ENCODE data around the gene SULF2.

SULF2 gene

DNA sequence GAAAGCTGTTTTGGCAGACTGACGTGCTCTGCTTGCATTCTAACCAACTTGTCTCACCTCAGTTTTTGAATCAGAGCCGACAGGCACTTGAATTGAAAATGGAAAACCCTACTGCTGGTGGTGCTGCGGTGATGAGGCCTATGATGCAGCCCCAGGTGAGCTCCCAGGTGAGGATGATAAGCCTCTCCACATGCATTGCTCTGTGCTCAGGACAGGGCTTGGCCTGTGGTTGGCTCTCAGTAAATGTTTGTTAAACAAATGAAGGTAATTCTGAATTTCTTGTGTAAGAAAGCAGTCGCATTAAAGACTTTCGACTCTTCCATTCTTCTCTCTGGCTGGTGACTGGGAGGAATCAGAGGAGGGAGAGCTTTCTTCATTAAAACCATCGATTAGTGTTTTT is 136.3 kb downstream of the SULF2 start:
- DNase-seq (ENCODE audit: low read depth) = no peak

DNA sequence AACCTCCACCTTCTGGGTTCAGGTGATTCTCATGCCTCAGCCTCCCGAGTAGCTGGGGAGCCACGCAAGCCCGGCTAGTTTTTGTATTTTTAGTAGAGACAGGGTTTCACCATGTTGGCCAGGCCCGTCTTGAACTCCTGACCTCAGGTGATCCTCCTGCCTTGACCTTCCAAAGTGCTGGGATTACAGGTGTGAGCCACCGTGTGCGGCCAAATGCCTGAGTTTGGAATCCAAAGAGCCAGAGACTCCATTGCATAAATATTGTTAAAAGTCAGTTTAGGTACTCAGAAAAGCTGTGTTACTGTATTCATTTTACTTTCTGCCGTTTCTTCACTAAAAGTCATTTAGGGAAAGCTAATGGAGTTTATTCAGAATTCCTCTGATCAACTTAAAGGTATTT is 137.3 kb downstream of the SULF2 start:
- no peak for DNase-seq (ENCODE audit: low read depth)

DNA sequence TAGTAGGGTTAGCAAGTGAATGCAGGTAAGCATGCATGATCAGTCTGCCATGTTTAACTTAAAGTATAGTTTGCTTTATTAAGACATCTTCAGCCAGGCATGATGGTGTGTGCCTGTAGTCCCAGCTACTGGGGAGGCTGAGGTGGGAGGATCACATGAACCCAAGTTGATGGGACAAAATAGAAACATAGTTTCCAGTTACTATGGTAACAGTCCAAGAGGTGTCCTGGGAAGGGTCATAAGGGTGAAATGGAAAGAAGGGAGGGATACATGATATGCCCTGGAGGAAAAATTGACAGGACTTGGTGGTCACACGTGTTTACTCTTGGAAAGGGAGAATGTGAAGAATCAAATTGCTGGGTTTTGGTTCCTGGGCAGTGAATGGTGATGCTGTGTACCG is 139.6 kb downstream of the SULF2 start:
- DNase-seq (ENCODE audit: low read depth) = no peak

DNA sequence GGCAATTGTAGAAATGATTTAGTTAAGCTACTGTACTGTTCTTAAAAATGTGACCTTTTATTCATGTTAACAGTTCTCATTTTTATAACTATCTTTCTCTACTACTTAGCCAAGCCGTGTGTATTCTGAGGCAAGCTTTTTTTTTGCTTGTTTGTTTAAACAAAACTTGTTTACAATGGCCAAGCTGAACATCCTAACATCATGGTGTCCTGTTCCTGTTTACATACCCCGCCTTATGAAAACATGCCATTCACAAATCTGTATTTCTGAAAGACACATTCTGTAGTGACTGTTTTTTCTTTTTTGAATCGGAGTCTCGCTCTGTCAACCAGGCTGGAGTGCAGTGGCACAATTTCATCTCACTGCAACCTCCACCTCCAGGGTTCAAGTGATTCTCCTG is 142.7 kb downstream of the SULF2 start:
- no peak for DNase-seq (ENCODE audit: low read depth)

DNA sequence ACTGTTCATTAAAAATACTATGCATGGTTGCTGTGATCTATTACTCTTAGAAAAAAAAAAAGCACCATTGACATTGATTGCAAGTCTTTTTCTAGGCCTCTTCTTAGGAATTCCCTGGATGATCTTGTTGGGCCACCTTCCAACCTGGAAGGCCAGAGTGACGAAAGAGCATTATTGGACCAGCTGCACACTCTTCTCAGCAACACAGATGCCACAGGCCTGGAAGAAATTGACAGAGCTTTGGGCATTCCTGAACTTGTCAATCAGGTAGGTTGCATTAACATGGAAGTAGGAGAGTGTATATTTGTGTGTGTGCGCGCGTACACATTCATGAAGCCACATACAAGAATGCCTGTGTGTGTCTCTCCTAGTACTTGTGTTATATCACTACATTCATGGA is 143.2 kb downstream of the SULF2 start:
- no peak for DNase-seq (ENCODE audit: low read depth)

DNA sequence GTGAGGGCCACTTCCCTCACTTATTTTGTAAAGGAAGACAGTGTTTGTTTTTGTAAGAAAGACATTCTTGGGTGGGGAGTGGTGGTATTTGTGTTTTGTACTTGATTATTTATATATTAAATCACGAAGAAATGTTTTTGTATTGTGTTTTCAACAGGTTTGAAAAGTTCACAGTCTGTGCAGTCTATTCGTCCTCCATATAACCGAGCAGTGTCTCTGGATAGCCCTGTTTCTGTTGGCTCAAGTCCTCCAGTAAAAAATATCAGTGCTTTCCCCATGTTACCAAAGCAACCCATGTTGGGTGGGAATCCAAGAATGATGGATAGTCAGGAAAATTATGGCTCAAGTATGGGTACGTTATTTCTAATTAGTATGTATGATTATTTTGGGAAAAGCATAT is 146.4 kb downstream of the SULF2 start:
- no peak for DNase-seq (ENCODE audit: low read depth)

DNA sequence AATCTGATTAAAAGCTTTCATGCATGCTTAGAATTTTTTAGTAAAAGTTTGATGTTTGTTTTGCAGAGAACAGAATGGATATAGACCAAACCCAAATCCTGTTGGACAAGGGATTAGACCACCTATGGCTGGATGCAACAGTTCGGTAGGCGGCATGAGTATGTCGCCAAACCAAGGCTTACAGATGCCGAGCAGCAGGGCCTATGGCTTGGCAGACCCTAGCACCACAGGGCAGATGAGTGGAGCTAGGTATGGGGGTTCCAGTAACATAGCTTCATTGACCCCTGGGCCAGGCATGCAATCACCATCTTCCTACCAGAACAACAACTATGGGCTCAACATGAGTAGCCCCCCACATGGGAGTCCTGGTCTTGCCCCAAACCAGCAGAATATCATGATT is 150.0 kb downstream of the SULF2 start:
- no peak for DNase-seq (ENCODE audit: low read depth)

DNA sequence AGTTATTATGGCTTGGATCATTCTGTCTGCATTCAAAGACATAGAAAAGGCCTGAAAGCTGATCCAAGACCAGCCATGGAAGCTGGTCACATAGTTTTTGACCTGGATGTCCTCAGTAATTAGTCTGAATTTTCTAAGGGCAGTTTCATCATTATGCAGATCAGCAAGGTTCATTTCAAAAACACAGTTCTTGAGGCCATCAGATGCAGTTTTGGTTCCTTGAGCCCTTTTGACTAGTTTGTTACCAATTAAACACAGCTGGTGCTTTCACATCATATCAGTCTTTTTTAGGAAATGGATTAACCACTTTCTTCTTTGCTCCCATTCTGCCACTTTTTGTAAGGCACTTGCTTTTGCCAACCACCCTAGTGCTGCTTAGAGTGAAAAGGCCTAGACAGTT is 154.2 kb downstream of the SULF2 start:
- no peak for DNase-seq (ENCODE audit: low read depth)

DNA sequence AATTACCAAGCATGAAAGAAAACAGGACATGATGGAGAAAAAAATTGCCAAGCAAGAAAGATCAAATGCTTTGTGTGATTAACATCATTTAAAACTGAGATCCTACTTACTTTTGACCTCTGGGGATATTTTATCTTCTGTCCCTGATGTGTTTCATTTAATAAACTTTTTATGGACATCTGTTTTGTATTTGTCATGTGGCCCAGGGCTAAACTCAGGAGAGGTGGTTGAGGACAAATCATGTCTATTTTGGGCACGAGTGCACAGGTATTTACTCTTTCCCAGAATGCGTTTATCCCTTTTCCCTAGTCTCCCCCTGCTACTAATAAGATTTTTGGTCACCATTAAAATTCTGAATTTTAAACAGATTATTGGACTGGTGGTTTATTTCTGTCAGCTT is 155.4 kb downstream of the SULF2 start:
- no peak for DNase-seq (ENCODE audit: low read depth)

DNA sequence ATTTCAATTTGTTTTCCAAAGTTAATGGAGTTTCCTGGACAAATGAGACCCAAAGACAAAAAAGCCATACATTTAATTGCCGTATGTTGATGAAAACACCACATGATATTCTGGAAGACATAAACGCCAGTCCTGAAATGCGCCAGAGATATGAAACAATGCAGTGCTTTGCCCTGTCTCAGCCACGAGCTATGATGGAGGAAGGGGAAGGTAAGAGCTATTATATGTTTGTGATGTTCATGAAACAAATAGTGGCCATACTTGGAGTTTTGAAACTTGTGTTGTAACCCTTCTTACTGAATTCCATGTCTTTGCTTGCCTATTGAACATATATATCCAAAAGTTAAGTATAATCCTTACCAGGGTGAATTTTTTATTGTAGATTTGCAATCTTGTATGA is 157.7 kb downstream of the SULF2 start:
- no peak for DNase-seq (ENCODE audit: low read depth)

DNA sequence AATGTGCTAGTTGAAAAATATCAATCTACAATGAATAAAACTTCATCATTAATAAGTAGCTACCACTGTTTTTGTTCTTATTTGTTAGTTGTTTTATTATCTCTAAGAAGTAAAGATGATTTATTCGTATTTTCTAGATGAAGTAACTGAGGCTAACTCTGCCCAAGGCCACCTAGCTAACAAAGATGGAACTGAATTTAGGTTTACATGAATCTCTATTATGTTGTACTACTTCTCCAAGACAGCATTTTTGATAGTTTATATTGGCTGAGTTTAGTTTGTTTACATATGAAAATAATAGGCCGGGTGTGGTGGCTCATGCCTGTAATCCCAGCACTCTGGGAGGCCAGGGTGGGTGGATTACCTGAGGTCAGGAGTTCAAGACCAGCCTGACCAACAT is 162.1 kb downstream of the SULF2 start:
- no peak for DNase-seq (ENCODE audit: low read depth)

DNA sequence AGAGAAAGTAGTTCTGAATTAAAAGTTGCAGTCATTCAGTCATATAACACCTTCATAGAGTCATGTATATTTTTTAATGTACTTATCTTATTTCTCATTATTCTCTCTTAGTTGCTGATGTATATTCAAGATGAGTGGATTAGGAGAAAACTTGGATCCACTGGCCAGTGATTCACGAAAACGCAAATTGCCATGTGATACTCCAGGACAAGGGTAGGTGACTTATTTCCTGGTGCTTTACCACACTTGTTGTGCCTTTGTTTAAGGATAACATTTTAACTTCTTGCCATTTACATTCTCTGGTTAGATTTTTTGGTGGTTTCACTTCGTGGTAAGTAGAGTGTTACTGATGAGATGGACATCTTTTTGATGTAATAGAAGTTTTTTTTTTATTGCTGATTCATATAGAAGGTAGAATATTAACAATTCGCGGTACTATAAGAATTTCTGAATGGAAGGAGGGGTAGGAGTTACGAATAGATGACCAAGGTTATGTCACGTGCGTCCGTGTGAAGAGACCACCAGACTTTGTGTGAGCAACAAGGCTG is 163.1 kb downstream of the SULF2 start:
- no peak for DNase-seq (ENCODE audit: low read depth)

DNA sequence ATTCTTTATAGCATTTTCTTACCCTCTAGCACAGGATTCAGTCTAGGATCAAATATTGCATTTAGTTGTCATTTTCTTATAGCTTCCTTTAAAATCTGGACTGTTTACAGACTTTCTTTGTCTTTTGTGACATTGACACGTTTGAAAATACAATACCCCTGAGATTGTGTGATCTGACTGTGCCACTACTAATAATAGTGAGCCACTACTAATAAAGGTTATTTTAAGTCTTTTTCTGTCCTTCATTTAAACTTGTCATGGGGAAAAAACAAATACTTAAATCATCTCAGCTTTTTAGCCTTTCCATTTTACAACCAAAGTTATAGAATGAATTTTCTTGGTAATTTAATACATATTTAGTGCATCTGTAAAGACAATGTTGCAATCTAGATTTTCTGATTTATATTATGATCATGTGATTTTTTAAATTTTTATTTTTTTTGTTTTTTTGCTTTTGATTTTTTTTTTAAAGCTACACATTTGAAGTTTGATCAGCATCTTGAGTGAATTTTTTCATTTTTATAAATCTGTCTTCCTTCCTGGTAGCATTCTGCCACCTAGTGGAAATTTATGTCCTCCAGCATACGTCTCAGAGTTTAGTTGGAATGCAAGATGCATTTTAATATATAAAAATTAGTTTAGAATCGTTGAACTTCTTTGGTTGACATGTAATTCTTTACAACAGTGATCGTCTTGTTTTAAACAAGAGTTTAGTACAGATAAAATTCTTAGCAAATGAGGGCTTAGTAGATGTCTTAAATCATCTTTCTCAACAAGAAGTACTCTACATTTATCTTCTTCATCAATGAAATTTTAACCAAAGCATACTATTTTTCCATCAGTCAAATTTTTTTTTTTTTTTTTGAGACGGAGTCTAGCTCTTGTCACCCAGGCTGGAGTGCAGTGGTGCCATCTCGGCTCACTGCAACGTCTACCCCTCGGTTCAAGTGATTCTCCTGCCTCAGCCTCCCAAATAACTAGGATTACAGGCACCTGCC is 164.2 kb downstream of the SULF2 start:
- peak; percentile 85 for DNase-seq (ENCODE audit: low read depth)

DNA sequence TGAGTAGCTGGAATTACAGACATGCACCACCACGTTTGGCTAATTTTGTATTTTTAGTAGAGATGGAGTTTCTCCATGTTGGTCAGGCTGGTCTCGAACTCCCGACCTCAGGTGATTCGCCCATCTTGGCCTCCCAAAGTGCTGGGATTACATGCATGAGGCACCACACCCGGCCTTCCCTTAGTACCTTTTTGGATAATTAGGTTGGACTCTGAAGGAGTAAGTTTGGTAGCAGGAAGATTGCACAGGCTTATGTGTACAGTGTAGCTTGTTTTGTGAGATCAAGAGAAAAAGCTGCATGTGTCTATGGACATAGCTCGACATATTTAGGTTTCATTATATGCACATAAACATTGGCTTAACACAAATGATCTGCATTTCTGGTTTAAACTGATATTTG is 166.8 kb downstream of the SULF2 start:
- DNase-seq (ENCODE audit: low read depth) = no peak

DNA sequence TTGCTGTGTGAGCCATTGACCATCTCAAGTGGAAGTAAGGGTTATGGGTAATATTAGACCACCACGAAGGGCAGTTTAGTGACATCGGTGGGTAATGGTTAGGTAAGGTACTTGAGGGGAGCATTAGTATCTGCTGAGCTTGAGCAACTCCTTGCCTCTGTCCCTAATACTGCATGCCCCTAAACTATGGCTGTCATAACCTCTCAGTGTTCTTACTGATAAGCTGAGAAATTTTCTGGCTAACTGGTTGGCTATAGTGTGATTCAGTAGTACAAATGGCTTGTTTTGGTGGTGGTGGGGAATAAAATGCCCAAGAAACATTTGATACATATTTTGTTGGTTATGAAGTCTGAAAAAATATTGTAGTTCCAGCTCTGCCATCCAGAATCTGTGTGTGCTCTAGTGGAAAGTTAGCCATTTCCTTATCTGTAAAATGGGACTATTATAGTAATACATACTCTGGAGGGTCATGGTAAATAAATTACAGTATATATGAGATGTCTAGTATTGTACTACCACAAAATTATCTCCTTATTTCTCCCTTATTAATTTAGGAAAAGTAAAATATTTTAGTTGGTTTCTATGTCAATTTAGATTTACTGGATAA is 170.5 kb downstream of the SULF2 start:
- no peak for DNase-seq (ENCODE audit: low read depth)

DNA sequence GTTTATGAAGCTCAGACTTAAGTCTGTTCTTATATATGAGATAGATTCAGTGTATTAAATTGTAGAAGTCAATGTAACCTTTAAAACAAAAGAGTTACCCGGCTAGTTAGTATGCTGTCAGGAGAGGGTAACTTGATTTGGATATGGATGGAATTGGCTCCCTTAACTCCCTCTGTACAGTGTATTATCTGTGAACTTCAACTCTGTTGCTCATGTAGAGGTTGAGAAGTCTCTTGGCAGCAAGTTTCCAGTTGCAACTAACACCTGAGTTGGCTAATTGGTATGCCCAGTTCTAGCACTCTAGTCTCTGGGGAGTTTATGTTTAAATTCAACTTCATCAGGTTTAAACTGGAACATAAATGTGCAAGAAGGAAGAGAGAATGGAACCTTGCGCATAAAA is 172.6 kb downstream of the SULF2 start:
- no peak for DNase-seq (ENCODE audit: low read depth)

DNA sequence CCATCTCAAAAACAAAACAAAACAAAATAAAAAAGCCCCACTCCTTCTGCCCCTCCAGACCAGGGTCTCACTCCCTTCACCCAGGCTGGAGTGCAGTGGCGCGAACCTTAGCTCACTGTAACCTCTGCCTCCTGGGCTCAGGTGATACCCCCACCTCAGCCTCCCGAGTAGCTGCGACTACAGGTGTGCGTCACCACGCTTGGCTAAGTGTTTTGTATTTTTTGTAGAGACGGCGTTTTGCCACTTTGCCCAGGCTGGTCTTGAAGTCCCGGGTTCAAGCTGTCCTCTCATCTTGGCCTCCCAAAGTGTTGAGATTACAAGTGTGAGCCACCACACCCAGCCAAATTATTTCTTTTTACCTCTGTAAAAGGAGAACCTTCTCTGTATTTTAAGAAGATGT is 173.5 kb downstream of the SULF2 start:
- no peak for DNase-seq (ENCODE audit: low read depth)

DNA sequence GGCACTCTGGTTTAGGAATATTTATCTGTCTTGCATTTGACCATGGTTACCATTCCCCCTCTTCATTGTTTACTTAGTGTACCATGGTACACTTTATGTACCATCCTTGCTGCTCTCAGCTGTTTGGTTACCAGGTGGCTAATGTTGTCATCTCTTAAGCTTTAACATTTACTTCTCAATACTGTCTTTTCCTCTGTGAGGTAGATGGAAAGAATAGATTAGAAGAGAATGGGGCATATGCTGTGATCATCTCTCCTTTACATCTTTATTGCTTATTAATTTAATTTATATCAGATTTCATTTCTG is 174.4 kb downstream of the SULF2 start:
- no peak for DNase-seq (ENCODE audit: low read depth)

DNA sequence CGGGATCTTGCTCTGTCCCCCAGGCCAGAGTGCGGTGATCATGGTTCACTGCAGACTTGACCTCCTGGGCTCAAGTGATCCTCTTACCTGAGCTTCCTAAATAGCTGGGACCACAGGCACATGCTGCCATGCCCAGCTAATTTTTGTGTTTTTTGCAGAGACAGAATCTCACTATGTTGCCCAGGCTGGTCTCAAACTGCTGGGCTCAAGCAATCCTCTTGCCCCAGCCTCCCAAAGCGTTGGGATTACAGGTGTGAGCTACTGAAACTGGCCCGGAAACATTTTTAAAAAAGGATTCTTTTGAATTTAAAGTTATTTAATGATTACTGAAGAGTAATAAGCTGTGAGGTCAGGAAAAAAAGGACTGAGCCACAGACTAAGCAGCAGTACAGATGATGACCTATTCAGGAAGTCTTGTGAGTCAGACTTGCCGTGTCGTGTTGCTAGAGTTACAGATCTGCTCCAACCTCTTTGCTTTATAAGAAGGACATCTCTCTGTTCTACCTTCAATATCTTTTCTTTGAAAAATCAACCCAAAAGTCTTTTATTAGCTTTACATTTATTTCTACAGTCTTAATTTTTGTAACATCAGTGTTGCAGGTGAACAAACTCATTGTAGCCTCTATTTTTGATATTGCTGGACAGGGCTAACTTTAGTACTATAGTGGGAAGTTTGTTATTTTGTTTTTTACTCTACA is 174.9 kb downstream of the SULF2 start:
- peak; percentile 87 for DNase-seq (ENCODE audit: low read depth)

DNA sequence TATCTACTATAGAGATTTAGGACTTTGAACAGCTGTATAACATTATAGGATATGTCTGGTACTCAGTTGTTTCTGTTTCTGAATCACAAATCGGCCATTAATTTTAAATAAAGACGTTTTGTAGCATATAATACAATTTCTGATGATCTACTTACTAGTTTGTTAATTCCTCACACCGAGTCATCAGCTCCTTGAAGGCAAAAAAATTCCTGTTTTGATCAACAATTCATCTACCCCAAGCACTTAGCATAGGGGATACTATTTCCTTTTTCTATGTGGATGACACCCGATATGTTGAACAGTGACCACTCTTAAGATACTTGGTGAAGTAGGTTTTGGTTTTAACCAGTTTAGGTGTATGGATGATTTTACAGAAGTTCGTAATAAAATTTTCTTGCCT is 176.3 kb downstream of the SULF2 start:
- DNase-seq (ENCODE audit: low read depth) = peak; percentile 12
